Endothelial cell of umbilical vein (primary cell): Measurements from ENCODE around the gene CFAP61.

Source experiments
- EZH2 ChIP-seq: IDR thresholded peaks from 2 replicates; pipeline ENCODE4 v1.6.1; 2012; ENCODE audit warnings: borderline replicate concordance, low read depth, mild to moderate bottlenecking, moderate library complexity, low read length, inconsistent platforms; ENCODE audit not compliant: severe bottlenecking
- POLR2A ChIP-seq: IDR thresholded peaks from 2 replicates; pipeline ENCODE4 v1.6.1; 2012; ENCODE audit warnings: low read depth, mild to moderate bottlenecking, control low read depth, low read length
- POLR2AphosphoS5 ChIP-seq: IDR thresholded peaks from 2 replicates; pipeline ENCODE4 v1.6.1; 2012; ENCODE audit warnings: low read depth, mild to moderate bottlenecking, control low read depth, low read length, moderate library complexity; ENCODE audit not compliant: insufficient read depth
- TF ChIP-seq, protein P1 (sequence below), 2 donors: IDR thresholded peaks; 1 replicate in 1 of 2; 2 replicates in 1 of 2; pipeline ENCODE4 v1.5.1; 2011; ENCODE audit warnings: low read length in 2 of 2, mild to moderate bottlenecking in 2 of 2, moderate library complexity in 2 of 2, control low read depth in 1 of 2, inconsistent platforms in 1 of 2, low read depth in 1 of 2; ENCODE audit not compliant: insufficient read depth in 1 of 2; ENCODE audit errors: extremely low read depth in 1 of 2

DNA sequence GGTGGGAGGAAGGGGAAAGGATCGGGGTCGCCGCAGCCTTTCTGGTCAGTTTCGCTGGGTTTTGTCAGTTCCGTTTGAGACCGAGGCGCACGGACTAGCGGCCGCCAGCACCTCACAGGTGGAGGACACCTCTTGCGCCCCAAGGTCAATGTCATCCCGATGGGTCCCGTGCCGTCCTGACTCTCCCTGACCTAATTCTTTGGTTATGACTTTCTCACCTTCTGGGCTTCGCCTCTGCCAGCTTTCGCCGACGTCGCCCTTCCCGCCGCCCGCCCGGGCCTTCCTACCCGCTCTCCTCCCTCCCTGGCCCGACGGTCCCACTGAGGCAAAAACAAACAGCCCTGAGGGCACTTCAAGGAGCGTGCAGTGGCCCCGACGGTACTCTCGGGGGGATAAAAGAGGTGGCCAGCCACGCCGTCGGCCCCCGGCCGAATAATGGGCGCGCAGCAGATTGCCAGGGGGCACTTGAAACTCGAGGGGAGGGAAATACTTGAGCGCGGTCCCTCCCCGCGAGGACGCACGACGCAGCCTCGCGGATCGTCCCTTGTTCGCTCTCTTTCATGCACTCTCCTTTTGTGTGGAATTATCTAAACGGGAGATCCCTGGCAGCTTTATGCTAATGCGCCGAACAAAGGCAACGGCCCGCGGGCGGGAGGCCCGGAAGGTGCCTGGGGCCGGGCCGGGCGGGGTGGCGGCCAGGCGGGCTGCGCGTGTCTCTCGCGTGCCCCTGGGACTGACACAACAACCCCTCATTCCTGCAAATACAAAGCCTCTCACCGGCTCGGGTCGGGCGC is 311.7 kb downstream of the CFAP61 start:
- TF ChIP-seq EZH2 (peak; percentile 99), POLR2AphosphoS5 (no peak), POLR2A (no peak)
- TF ChIP-seq, protein P1, sequence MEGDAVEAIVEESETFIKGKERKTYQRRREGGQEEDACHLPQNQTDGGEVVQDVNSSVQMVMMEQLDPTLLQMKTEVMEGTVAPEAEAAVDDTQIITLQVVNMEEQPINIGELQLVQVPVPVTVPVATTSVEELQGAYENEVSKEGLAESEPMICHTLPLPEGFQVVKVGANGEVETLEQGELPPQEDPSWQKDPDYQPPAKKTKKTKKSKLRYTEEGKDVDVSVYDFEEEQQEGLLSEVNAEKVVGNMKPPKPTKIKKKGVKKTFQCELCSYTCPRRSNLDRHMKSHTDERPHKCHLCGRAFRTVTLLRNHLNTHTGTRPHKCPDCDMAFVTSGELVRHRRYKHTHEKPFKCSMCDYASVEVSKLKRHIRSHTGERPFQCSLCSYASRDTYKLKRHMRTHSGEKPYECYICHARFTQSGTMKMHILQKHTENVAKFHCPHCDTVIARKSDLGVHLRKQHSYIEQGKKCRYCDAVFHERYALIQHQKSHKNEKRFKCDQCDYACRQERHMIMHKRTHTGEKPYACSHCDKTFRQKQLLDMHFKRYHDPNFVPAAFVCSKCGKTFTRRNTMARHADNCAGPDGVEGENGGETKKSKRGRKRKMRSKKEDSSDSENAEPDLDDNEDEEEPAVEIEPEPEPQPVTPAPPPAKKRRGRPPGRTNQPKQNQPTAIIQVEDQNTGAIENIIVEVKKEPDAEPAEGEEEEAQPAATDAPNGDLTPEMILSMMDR (IDR thresholded peaks at IDR 0.05; ENCODE audit: extremely low read depth in 1 of 2, insufficient read depth in 1 of 2, low read depth in 1 of 2, low read length in 2 of 2) = no peak
